Brain pericyte (primary cell): ENCODE measurements around the gene TFCP2L1.

ENCODE experiments used
- DNase-seq: peaks from one replicate; pipeline ENCODE4 v3.0.0-alpha.2; 2012; ENCODE audit warnings: low read depth, low spot score

The TFCP2L1 gene

GRCh38 chr2:121197369-121198091, 87.5 kb downstream of the TFCP2L1 start:
- DNase-seq = no peak

- no peak for DNase-seq
Observed at GRCh38 chr2:121196849-121197155, 88.2 kb downstream of the TFCP2L1 start.

GRCh38 chr2:121196132-121196848, 88.7 kb downstream of the TFCP2L1 start:
- DNase-seq = no peak

- no peak for DNase-seq
Observed at GRCh38 chr2:121195036-121195435, 90.0 kb downstream of the TFCP2L1 start.

- DNase-seq = no peak
Observed at GRCh38 chr2:121194626-121195025, 90.4 kb downstream of the TFCP2L1 start.

GRCh38 chr2:121193185-121193584, 91.8 kb downstream of the TFCP2L1 start:
- DNase-seq = no peak

- DNase-seq = no peak
Observed at GRCh38 chr2:121192576-121192975, 92.4 kb downstream of the TFCP2L1 start.

GRCh38 chr2:121191191-121192170, 93.5 kb downstream of the TFCP2L1 start:
- no peak for DNase-seq

- no peak for DNase-seq
Observed at GRCh38 chr2:121189661-121190381, 95.2 kb downstream of the TFCP2L1 start.

GRCh38 chr2:121189011-121189410, 96.0 kb downstream of the TFCP2L1 start:
- no peak for DNase-seq

- no peak for DNase-seq
Observed at GRCh38 chr2:121187982-121188411, 97.0 kb downstream of the TFCP2L1 start.

GRCh38 chr2:121187351-121187981, 97.5 kb downstream of the TFCP2L1 start:
- DNase-seq = no peak

GRCh38 chr2:121186261-121186660, 98.7 kb downstream of the TFCP2L1 start:
- no peak for DNase-seq

- DNase-seq = no peak
Observed at GRCh38 chr2:121185571-121186074, 99.4 kb downstream of the TFCP2L1 start.

GRCh38 chr2:121185111-121185510, 99.9 kb downstream of the TFCP2L1 start:
- no peak for DNase-seq

- DNase-seq = no peak
Observed at GRCh38 chr2:121184248-121184862, 100.6 kb downstream of the TFCP2L1 start.

GRCh38 chr2:121182520-121182919, 102.5 kb downstream of the TFCP2L1 start:
- no peak for DNase-seq

GRCh38 chr2:121179467-121179866, 105.5 kb downstream of the TFCP2L1 start:
- DNase-seq = no peak

GRCh38 chr2:121178730-121179129, 106.3 kb downstream of the TFCP2L1 start:
- DNase-seq = no peak

GRCh38 chr2:121177896-121178295, 107.1 kb downstream of the TFCP2L1 start:
- no peak for DNase-seq
